Thymus (tissue), 11 donors: ENCODE data around the gene GLUL. TPM values are rescaled to one million over a fixed set of nuclear protein-coding genes. Genes with fewer than 3 reads are reported as not detected.

Experiments used
- DNase-seq, 9 donors: peaks; one replicate each; pipeline ENCODE4 v3.0.0-alpha.2; 2013; ENCODE audit warnings: low spot score in 9 of 9, low read depth in 6 of 9, missing footprints in 1 of 9
- H3K27ac ChIP-seq, 2 donors: one replicate each; pipeline ENCODE4 v1.5.1; 2013; ENCODE audit warnings: control low read depth in 1 of 2, low read depth in 1 of 2, low read length in 1 of 2, mild to moderate bottlenecking in 1 of 2, moderate library complexity in 1 of 2
- H3K27me3 ChIP-seq, 2 donors: one replicate each; pipeline ENCODE4 v1.5.1; 2013; ENCODE audit warnings: low read length in 1 of 2; ENCODE audit not compliant: control insufficient read depth in 2 of 2, insufficient read depth in 1 of 2
- H3K36me3 ChIP-seq, 2 donors: one replicate each; pipeline ENCODE4 v1.5.1; 2013; ENCODE audit warnings: low read length in 1 of 2, mild to moderate bottlenecking in 1 of 2, moderate library complexity in 1 of 2; ENCODE audit not compliant: control insufficient read depth in 2 of 2, insufficient read depth in 2 of 2
- H3K4me1 ChIP-seq, 2 donors: one replicate each; pipeline ENCODE4 v1.5.1; 2013; ENCODE audit warnings: low read length in 2 of 2; ENCODE audit not compliant: control insufficient read depth in 2 of 2, insufficient read depth in 2 of 2
- H3K4me3 ChIP-seq, 2 donors: one replicate each; pipeline ENCODE4 v1.5.1; 2013; ENCODE audit warnings: low read length in 2 of 2, control low read depth in 1 of 2, mild to moderate bottlenecking in 1 of 2
- H3K9me3 ChIP-seq, 2 donors: one replicate each; pipeline ENCODE4 v1.5.1; 2013; ENCODE audit warnings: low read length in 1 of 2, mild to moderate bottlenecking in 1 of 2; ENCODE audit not compliant: control insufficient read depth in 2 of 2, insufficient read depth in 1 of 2
- WGBS: extraction: QIAGEN DNeasy Blood & Tissue Kit; methylation state at CpG from one replicate; pipeline ENCODE4 v1.1.7; 2013; 5-methylcytosine and 5-hydroxymethylcytosine counted together
- polyA plus RNA-seq: library from polyadenylated mRNA; stranded (reverse); fragments of 200-250 nt; gene quantifications from one replicate; pipeline ENCODE4 v1.2.3, GENCODE V29; 2013
- total RNA-seq: library from RNA; stranded (reverse); fragments of 120-200 nt; gene quantifications from one replicate; pipeline ENCODE4 v1.2.4, GENCODE V29; 2013
- donor health status: healthy.

Gene GLUL
- total and polyA plus RNA-seq, 2 donors = 222 to 1,039 TPM

DNA sequence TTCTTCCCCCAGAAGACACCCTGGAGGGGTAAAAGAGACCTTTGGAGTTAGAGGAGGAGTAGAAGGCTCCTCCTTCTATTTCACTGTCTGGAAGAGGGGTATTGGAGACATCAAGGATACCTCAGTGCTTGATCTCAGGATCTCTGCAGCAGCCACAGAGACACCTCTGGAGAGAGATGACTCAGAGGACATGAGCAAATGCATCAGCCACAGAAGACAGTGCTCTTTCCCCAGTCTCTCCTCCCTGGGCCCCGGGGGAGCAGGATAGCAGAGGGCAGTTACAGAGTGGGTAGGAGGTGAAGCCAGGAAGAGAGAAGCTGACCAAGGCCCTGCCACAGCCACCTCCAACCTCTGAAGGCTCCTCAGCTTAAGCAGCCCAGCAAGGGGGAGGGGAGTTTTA is 24.2 kb upstream of the GLUL start:
- Histone ChIP-seq H3K27me3 (peaks cover 0 to 2% of the 10 kb centered on the region in 2 donors), H3K36me3 (no peaks in the 10 kb centered on the region), H3K27ac (no peak overlapping the region), H3K4me3 (no peak overlapping the region), H3K9me3 (no peaks in the 10 kb centered on the region), H3K4me1 (no peaks in the 10 kb centered on the region)
- WGBS = 73% methylated on average over 1 of the region's 1 CpG
- no peak for DNase-seq

DNA sequence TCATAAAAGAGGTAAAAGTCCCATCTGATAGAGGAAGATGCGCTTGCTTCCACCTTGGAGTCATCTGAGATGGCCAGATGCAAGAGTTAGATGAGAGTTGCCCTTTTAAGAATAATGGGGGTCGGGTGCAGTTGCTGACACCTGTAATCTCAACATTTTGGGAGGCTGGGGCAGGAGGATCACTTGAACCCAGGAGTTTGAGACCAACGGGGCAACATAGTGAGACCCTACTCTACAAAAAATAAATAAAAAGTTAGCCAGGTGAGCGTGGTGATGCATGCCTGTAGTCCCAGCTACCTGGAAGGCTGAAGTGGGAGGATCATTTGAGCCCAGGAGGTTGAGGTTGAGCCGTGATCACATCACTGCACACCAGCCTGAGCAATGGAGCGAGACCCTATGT is 22.4 kb upstream of the GLUL start:
- no peak overlapping the region for H3K27ac ChIP-seq
- H3K27me3 ChIP-seq = peaks cover 0 to 2% of the 10 kb centered on the region in 2 donors
- DNase-seq = no peak
- no peaks in the 10 kb centered on the region for H3K36me3 ChIP-seq
- H3K4me3 ChIP-seq = no peak overlapping the region
- WGBS = 95% methylated on average over 6 of the region's 6 CpGs
- H3K4me1 ChIP-seq = no peaks in the 10 kb centered on the region
- no peaks in the 10 kb centered on the region for H3K9me3 ChIP-seq

DNA sequence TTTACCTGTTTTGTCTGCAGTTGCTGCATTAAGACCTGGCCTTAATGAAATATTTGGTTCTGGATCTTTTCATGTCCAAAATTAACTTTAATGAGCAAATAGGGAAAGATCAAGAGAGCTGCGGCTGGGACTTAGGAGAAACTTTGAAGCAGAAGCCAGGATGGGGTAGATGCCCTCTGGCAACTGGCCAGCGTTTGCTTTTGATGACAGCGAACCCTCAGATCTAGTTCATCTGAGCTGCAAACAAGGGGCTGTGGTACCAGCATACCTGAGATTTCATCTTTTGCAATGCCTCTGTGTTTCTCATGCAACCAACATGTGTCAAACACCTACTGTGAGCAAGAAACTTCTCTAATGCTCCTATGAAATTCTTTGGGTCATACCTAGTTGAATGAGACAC is 21.9 kb upstream of the GLUL start:
- no peaks in the 10 kb centered on the region for H3K4me1 ChIP-seq
- no peak overlapping the region for H3K4me3 ChIP-seq
- DNase-seq = no peak
- no peak overlapping the region for H3K27ac ChIP-seq
- H3K9me3 ChIP-seq = no peaks in the 10 kb centered on the region
- WGBS = 91% methylated on average over 3 of the region's 3 CpGs
- no peaks in the 10 kb centered on the region for H3K36me3 ChIP-seq
- H3K27me3 ChIP-seq = peaks cover 0 to 2% of the 10 kb centered on the region in 2 donors

GRCh38 chr1:182410620-182411273 is 19.2 kb upstream of the GLUL start:
- 91% methylated on average over 1 of the region's 1 CpG for WGBS
- H3K9me3 ChIP-seq = no peaks in the 10 kb centered on the region
- DNase-seq = no peak
- no peak overlapping the region for H3K27ac ChIP-seq
- H3K36me3 ChIP-seq = no peaks in the 10 kb centered on the region
- no peaks in the 10 kb centered on the region for H3K27me3 ChIP-seq
- H3K4me1 ChIP-seq = no peaks in the 10 kb centered on the region
- H3K4me3 ChIP-seq = no peak overlapping the region

GRCh38 chr1:182410138-182410537 is 18.5 kb upstream of the GLUL start:
- 82% methylated on average over 4 of the region's 4 CpGs for WGBS
- Histone ChIP-seq H3K36me3 (no peaks in the 10 kb centered on the region), H3K4me3 (no peak overlapping the region), H3K9me3 (no peaks in the 10 kb centered on the region), H3K4me1 (no peaks in the 10 kb centered on the region), H3K27ac (no peak overlapping the region), H3K27me3 (no peaks in the 10 kb centered on the region)
- no peak for DNase-seq

GRCh38 chr1:182408435-182409075 is 17.0 kb upstream of the GLUL start:
- DNase-seq = no peak
- H3K36me3 ChIP-seq = no peaks in the 10 kb centered on the region
- no peak overlapping the region for H3K4me3 ChIP-seq
- no peaks in the 10 kb centered on the region for H3K9me3 ChIP-seq
- no peaks in the 10 kb centered on the region for H3K27me3 ChIP-seq
- no peaks in the 10 kb centered on the region for H3K4me1 ChIP-seq
- H3K27ac ChIP-seq = no peak overlapping the region
- 89% methylated on average over 3 of the region's 3 CpGs for WGBS

DNA sequence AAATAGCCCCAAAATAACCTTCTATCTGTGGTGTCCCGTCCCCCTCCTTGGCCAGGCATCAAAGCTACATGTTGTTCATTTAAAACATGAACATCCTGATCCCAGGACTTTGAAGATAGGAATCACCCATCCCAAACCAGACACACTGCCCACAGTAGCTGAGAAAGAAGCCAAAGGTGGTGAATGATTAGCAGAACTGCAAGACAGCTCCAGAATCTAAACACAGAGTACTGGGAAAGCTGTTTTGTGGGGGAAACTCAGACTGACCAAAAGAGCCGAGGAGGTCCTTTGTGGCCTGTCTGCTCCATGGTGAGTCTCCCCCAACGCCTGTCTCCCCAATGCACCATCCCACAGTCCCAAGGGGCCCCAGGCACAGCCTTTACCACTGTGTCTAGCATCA is 16.1 kb upstream of the GLUL start:
- no peaks in the 10 kb centered on the region for H3K9me3 ChIP-seq
- 67% methylated on average over 3 of the region's 3 CpGs for WGBS
- DNase-seq = no peak

DNA sequence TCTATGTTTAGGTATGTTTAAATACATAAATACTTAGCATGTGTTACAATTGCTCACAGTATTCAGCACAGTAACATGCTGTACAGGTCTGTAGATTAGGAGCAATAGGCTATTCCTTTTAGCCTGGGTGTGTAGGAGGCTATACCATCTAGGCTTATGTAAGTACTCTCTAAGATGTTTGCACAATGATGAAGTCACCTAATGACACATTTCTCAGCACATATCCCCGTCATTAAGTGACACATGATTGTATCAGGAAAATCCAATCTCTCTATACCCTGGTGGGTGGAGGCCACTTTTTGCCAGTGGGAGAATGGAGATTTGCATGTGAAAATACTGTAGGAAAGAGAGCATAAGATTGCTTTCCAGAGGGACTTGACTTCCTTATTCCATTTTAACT is 14.4 kb upstream of the GLUL start:
- H3K27ac ChIP-seq = no peak overlapping the region
- H3K4me1 ChIP-seq = no peaks in the 10 kb centered on the region
- no peak overlapping the region for H3K4me3 ChIP-seq
- 99% methylated on average over 1 of the region's 1 CpG for WGBS
- no peaks in the 10 kb centered on the region for H3K36me3 ChIP-seq
- no peak for DNase-seq
- no peaks in the 10 kb centered on the region for H3K9me3 ChIP-seq
- H3K27me3 ChIP-seq = no peaks in the 10 kb centered on the region

More for the DNA sequence above, 16.1 kb upstream of the GLUL start:
- Histone ChIP-seq H3K4me3 (no peak overlapping the region), H3K27ac (no peak overlapping the region), H3K36me3 (no peaks in the 10 kb centered on the region), H3K4me1 (no peaks in the 10 kb centered on the region), H3K27me3 (no peaks in the 10 kb centered on the region)

GRCh38 chr1:182405578-182405977 is 14.0 kb upstream of the GLUL start:
- H3K27me3 ChIP-seq = no peaks in the 10 kb centered on the region
- 100% methylated on average over 1 of the region's 1 CpG for WGBS
- H3K4me3 ChIP-seq = no peak overlapping the region
- H3K36me3 ChIP-seq = no peaks in the 10 kb centered on the region
- H3K4me1 ChIP-seq = no peaks in the 10 kb centered on the region
- H3K27ac ChIP-seq = no peak overlapping the region
- DNase-seq = no peak
- H3K9me3 ChIP-seq = no peaks in the 10 kb centered on the region
